ENCODE measurements around the gene PLB1. TPM values are rescaled to one million over a fixed set of nuclear protein-coding genes. Genes with fewer than 3 reads are reported as not detected.

PLB1 gene
- total and polyA plus RNA-seq, 9 of the 15 experiments (the other 6 are each of a cell fraction or from before 2014, with no cell fraction given) = 0.01 to 0.09 (median 0.07) TPM; not detected in 2

DNA sequence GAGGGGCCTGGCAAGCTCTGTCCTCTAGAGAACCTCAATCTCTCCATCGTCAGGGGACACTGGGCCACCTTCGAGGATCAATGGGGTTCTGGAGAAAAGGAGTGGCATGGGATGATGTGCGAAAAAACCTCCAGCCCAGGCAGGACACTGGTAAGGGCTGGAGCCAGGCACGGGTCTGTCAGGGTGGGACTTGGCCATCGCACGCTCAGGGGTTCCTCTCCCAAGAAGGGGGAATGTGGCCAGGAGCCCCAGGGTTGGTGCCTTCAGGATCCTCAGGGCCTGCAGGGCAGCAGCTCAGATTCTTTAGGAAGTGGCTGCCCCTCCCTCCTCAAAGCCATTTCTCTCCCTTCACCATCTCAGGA lies 46.8 kb upstream of the PLB1 start:
- POLR2A ChIA-PET = interaction anchor here (0.6 kb wide), 1 partner anchor 129 kb away, joined by 3 read pairs; no protein-coding TSS in a partner anchor
- H3K27ac ChIP-seq (ENCODE audit: extremely low read depth, low read depth, low read length) = no peak overlapping the region
- H3K79me2 ChIP-seq (ENCODE audit: control insufficient read depth, insufficient read depth, low read length) = no peaks in the 10 kb centered on the region
- H3K9ac ChIP-seq (ENCODE audit: insufficient read depth in 1 of 2, low read depth in 2 of 2, low read length in 2 of 2) = no peak overlapping the region
- no peaks in the 10 kb centered on the region for H3K36me3 ChIP-seq (ENCODE audit: control insufficient read depth, insufficient read depth, low read length)
- peaks cover 3 to 15% of the 10 kb centered on the region in 2 experiments; a peak in 2 of 5 replicates for H3K27me3 ChIP-seq (ENCODE audit: control insufficient read depth in 2 of 2, insufficient read depth in 2 of 2, low read length in 2 of 2)
- H3K9me3 ChIP-seq (replicated peaks; ENCODE audit: control insufficient read depth, insufficient read depth, low read depth, low read length) = no peaks in the 10 kb centered on the region
- no peaks in the 10 kb centered on the region for H3K9me1 ChIP-seq (ENCODE audit: control insufficient read depth, insufficient read depth, low read length)
- BruUV-seq (replicated peaks) = no TSS peak
- WGBS (ENCODE audit: insufficient coverage, low coverage, missing lambda C conversion rate) = 14% methylated on average over 5 of the region's 6 CpGs
- no peak overlapping the region for H2AFZ ChIP-seq (ENCODE audit: low read depth, low read length)
- no peak for ATAC-seq
- DNase-seq (ENCODE audit: extremely low read depth in 1 of 4, low spot score in 3 of 4) = no peak
- CTCF ChIA-PET (ENCODE audit: low intra/inter-chr PET ratio) = no interaction called here
- H3K4me2 ChIP-seq (ENCODE audit: insufficient read depth, low read length) = peak overlapping the region; percentile 51
- H3K4me3 ChIP-seq = no peak overlapping the region
- H3K4me1 ChIP-seq (replicated peaks in 1 of 2; ENCODE audit: control insufficient read depth in 2 of 2, insufficient read depth in 2 of 2, low read length in 2 of 2) = peaks cover 7 to 10% of the 10 kb centered on the region in 2 experiments; a peak in 4 of 5 replicates
- 0 out of 2 replicates have a peak, but pooled peaks cover 7% of the 10 kb centered on the region for H4K20me1 ChIP-seq (replicated peaks; ENCODE audit: control insufficient read depth, insufficient read depth, low read length)
- TF ChIP-seq ATF7 (IDR thresholded peaks at IDR 0.05) = no peak
- TF ChIP-seq ZNF384 (IDR thresholded peaks at IDR 0.05; ENCODE audit: low read depth, low read length) = no peak
- no peak for TF ChIP-seq BCOR (IDR thresholded peaks at IDR 0.05)
- TF ChIP-seq, protein P1, sequence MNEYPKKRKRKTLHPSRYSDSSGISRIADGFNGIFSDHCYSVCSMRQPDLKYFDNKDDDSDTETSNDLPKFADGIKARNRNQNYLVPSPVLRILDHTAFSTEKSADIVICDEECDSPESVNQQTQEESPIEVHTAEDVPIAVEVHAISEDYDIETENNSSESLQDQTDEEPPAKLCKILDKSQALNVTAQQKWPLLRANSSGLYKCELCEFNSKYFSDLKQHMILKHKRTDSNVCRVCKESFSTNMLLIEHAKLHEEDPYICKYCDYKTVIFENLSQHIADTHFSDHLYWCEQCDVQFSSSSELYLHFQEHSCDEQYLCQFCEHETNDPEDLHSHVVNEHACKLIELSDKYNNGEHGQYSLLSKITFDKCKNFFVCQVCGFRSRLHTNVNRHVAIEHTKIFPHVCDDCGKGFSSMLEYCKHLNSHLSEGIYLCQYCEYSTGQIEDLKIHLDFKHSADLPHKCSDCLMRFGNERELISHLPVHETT (CRISPR knock-in tag; conservative IDR thresholded peaks at IDR 0.05 in 1 of 2, IDR thresholded peaks at IDR 0.05 in 1 of 2) = no peak
- TF ChIP-seq MITF (IDR thresholded peaks at IDR 0.05) = no peak
- no peak for TF ChIP-seq GATA2 (CRISPR knock-in tag; IDR thresholded peaks at IDR 0.05)
- TF ChIP-seq RHOXF2B (CRISPR knock-in tag; conservative IDR thresholded peaks at IDR 0.05) = no peak
- TF ChIP-seq KLF10 (CRISPR knock-in tag; IDR thresholded peaks at IDR 0.05) = no peak
- no peak for TF ChIP-seq BCLAF1 (IDR thresholded peaks at IDR 0.05; ENCODE audit: borderline replicate concordance in 1 of 2, control insufficient read depth in 1 of 2, low read depth in 2 of 2, low read length in 1 of 2)
- TF ChIP-seq HDGF (IDR thresholded peaks at IDR 0.05) = no peak
- no peak for TF ChIP-seq XRCC4 (IDR thresholded peaks at IDR 0.05; ENCODE audit: extremely low read depth, insufficient read depth, insufficient read length)
- no peak for TF ChIP-seq RBFOX2 (IDR thresholded peaks at IDR 0.05; ENCODE audit: low read depth, low read length)
- no peak for TF ChIP-seq ZBTB8A (IDR thresholded peaks at IDR 0.05; ENCODE audit: partially characterized antibody)
- TF ChIP-seq ATF3 (IDR thresholded peaks at IDR 0.05) = no peak
- no peak for TF ChIP-seq ATF3 (CRISPR knock-in tag; conservative IDR thresholded peaks at IDR 0.05)
- intact Hi-C loops (cut with micrococcal nuclease) = no loop called here
- no peak for FAIRE-seq
- in situ Hi-C loops (cut with MboI) = no loop called here

All from K562 (cell line).